Cerebellar cortex (tissue), 1 donor: ENCODE measurements around the gene LSMEM2.
"Not testable (repeated sequence)": the region's sequence is repeated elsewhere in the genome, so short reads cannot be mapped to it uniquely, and the experiment has no call there.

Experiments
- DNase-seq: peaks from one replicate; pipeline ENCODE4 v3.0.0-alpha.2; 2015; ENCODE audit warnings: low spot score

LSMEM2 gene

GRCh38 chr3:50278880-50279224 is at the start of gene LSMEM2:
Gene LSMEM2, plus strand, starts transcription at chr3:50279087. Its CDS starts 27 bp downstream, at chr3:50279114.
- DNase-seq: no peak

GRCh38 chr3:50229490-50229889 is 49.4 kb upstream of the LSMEM2 start:
- no peak for DNase-seq

DNA sequence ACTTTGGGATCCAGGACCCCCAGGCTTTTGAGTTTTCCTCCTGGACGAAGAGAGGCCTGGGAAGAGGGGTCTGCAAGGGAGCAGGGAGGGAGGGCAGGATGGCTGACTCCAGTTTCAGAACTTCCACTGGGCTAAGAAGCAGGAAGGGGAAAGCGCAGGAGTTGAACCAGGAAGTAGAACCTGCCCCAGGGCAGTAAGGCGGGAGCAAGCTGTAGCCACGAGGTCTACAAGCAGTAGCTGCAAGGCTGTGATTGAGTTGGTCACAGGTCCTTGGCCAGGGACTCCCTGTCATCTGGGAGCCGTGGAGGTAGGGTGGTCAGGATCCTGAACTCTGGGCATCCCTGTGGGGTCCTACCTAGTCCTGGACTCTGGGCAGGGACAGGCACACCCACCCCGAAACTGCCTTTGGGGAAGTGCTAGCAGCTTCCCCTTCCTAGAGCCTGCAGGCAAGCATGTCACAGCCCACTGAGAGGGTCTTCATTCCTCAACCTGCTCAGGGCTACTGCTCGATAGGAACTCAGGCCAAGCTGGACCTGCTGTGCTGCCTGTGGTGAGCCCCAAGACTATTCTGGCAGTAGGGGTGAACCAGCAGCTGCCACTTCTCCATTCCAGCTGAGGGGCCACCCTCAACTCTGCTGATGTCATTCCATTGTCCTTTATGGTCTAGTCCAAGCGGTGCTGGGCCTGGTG is 48.6 kb upstream of the LSMEM2 start:
- no peak for DNase-seq

DNA sequence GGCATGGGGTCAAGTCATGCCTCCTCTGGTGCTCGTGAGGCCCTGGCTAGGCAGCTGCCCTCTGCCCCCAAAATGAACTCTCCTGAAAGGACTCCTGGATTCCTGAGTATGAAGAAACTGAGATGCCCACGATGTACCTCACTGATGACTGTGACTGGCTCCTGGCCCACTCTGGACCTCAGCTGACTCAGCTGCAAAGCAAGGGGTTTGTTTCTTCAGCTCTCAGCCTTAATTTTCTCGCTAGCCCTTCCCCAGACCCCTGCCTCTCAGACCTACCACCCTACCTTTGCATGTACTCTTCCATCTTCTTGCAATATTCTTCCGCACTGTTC is 48.1 kb upstream of the LSMEM2 start:
- DNase-seq: no peak

GRCh38 chr3:50231581-50231980 is 47.3 kb upstream of the LSMEM2 start:
- no peak for DNase-seq

DNA sequence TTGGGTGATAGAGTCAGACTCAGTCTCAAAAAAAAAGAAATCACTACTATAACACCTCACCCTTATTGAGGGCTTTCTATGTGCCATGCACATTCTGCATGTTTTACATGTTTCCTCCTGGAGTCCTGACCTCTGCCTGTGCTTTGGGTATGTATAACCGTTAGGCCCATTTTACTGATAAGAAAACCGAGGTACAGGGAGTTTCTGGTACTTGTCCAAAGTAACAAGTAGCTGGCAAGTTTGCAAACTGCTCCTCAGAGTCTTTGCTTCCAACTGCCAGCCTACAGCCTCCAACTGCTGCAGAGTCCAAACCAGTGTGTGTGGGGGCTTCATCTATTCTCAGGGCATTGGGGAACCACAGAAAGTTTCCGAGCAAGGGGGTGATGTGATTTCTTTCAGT is 46.6 kb upstream of the LSMEM2 start:
- no peak for DNase-seq

DNA sequence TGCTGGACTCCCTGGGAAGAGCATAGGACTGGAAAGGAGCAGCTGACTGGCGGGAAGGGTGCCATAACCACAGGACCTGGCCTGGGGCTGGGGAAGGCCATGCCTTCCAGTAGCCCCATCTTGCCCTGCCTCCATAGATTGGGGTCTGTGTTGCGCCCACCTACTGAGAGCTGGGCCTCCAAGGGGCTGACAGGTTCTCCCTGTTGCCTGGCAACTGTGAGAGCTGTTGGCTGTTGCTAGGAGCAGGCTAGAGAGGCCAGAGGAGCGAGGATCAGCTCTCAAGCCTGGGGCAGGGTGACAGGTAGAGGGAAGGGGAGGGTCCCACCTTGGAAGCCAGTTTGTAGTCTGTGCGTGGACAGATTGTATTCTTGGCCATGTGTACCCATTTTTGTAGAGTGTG is 45.7 kb upstream of the LSMEM2 start:
- DNase-seq: no peak

GRCh38 chr3:50235716-50236483 is 43.0 kb upstream of the LSMEM2 start, which contains the start of gene GNAI2:
Gene GNAI2, plus strand, starts transcription at chr3:50236204. Its CDS starts 132 bp downstream, at chr3:50236336.
- peak; percentile 98 for DNase-seq

GRCh38 chr3:50236484-50237132 is 42.3 kb upstream of the LSMEM2 start:
- DNase-seq: no peak

DNA sequence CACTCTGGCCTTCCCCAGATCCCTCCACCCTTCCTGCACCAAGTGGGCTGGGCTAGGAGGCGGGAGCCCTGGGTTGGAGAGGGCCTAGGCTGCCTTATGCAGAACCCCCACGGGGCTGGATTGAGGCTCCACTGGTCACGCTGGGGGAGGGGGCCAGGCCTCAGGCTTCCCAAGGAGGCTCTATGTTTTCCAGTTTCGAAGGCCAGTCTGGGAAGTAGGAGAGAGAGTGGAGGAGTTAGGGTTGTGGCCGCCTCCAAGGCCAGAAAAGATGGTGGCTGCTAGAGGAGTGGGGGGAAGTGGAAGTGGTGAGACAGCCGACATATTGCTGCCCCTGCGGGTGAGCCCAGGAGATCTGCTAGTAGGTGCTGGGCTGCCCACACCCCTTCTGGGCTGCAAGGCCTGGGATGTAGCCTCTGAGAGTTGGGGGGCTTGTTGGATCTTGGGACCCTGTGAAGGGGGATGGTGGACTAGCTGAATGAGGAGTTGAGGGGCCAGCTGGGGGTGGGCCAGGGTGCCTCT is 41.7 kb upstream of the LSMEM2 start:
- no peak for DNase-seq

- DNase-seq: no peak
These were observed 40.9 kb upstream of the LSMEM2 start for GRCh38 chr3:50237754-50238548.

DNA sequence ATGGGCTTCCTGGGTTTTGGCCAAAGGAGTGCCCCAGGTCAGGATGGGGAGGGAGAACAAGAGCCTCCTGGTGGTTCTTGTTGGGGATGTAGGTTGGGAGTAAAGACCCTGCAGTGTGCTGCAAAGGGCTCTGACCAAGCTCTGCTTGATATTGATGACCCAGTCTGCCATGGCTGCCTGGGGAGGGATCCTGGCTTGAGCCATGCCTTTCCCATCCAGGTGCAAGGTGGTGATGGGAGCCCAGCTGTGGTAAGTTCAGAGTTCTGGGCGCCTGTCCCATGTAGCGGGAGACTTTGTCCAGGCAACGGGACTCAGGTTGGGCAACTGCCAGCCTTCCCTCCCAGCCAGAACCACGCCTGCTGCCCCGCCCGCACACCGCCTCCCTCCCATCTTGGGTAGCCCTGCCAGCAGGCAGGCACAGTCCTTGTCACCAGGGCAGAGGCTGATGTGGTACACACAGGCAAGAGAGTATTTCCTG is 40.3 kb upstream of the LSMEM2 start:
- DNase-seq: peak; percentile 55

DNA sequence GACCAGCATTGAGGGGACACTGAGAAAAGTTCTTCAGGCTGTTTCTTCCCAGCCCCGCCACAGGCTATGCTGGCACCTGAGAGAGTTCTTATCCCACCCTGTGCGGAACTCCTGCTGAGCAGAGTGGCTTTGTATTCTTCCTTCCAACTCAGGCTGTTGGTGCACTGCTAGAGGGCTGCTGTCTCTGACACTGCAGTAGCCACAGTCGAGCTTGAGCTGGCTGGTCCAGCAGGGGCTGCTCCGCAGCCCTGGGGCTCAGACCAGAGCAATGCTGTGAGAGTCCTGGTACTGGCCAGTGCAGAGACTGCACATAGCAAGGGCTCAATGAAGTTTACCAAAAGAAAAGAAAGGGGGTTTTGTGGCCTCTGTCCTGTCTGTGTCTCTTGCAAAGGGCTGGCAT is 39.2 kb upstream of the LSMEM2 start:
- DNase-seq: no peak

- DNase-seq: no peak
These were observed 37.7 kb upstream of the LSMEM2 start for GRCh38 chr3:50241163-50241562.

DNA sequence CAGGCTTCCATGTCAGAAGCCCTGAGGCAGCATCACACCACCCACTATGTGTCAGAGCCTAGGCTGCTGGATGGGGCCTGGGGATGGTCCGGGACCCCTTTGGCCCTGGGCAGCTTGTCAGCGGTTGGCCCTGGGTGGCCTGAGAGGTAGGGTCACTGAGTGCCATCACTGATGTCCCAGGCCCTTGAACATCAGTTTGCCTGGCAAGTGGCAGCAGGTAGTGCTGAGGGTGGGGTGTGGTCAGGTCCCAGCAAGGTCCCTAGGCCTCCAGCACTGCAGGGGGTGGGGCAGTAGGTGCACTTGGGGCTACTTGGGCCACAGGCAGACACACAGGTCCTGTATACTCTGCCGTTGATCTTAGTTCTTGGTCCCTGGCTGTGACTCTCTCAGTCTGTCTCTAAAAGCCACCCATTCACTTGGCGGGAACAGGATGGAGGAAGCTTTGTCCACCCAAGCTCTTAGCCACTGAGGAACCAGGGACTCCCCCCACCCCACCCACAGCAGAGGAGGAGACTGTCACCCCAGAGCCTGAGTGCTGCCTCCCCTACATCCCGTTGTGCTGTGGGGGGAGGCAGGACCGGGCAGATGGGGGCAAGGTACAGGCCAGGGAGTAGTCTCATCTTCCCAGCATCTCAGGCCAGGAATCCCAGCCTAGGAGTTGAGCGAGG is 37.0 kb upstream of the LSMEM2 start:
- DNase-seq: no peak

- DNase-seq: no peak
These were observed 36.5 kb upstream of the LSMEM2 start for GRCh38 chr3:50242381-50242770.

DNA sequence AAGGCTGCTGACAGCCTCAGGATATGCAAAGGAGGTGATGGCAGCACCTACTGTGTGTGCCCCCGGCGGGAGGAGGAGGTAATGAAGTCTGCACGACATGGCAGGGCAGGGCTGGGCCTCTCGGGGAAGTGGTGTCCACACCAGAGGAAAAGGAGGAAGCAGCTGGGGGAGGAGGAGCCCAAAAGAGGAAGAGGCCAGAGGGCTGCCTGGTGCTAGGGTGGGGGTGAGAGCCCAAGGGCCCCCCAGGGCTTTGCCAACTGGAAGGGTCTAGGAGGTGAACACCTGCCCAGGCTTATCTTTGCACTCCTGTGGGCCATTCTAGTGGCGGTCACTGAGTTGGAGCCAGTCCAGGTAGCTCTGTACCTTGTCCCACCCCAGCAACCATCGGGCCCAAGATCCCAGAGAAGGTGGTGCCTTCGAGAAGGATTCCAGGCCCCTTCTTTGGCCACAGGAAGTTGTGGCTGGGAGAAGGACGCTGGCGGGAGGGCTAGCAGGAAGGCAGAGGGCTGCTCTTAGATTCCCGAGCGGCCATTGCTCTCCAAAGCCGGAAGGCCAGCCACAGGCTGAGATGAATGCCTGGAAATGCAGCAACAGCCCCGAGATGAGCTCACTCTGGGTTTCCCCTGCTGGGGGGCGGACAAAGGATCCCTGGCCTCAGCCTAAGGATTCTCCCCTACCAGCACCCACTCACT is 35.9 kb upstream of the LSMEM2 start:
- DNase-seq: no peak

- no peak for DNase-seq
These were observed 35.4 kb upstream of the LSMEM2 start for GRCh38 chr3:50243543-50243895.

GRCh38 chr3:50244813-50245212 is 34.1 kb upstream of the LSMEM2 start:
- not testable (repeated sequence) for DNase-seq

DNA sequence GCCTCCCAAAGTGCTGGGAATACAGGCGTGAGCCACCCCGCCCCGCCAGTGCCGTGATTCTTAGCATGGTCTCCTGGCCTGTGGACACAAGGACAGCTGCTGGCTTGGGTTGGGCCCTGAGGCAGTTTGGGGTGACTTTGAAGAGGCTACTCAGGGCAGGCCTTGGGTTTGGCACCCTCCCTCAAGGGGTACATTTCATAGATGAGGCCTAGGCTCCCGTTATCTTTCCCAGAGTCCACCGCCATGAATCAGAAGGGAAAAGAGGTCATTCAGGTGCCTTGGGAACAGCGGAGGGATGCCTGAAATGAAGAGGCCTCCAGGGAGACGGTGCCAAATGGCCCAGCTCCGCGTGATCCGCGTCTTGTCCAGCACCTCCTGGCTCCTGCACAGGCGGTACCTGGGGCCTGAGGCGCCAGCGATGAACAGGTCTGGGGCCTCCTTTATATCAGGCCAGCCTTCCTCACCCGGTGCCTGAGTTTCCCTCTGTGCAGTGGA is 33.6 kb upstream of the LSMEM2 start:
- no peak for DNase-seq
